Measurements from ENCODE around the gene SYMPK.

SYMPK gene

GRCh38 chr19:45826934-45827333, 36.0 kb downstream of the SYMPK start:
- Histone ChIP-seq H3K27me3 (ENCODE audit: low read depth, low read length) (no peaks in the 10 kb centered on the region), H3K79me2 (ENCODE audit: low read length) (no peaks in the 10 kb centered on the region), H3K9me3 (ENCODE audit: insufficient read depth, low read length) (no peaks in the 10 kb centered on the region), H3K36me3 (replicated peaks; ENCODE audit: low read depth, low read length) (peaks cover 91% of the 10 kb centered on the region), H2AFZ (ENCODE audit: low read depth, low read length) (no peak overlapping the region), H3K4me3 (ENCODE audit: low read length) (no peak overlapping the region), H3K4me2 (ENCODE audit: low read length) (no peak overlapping the region), H3K27ac (ENCODE audit: low read length) (no peak overlapping the region), H3K4me1 (ENCODE audit: low read length) (no peaks in the 10 kb centered on the region), H3K9ac (ENCODE audit: low read length) (no peak overlapping the region), H4K20me1 (ENCODE audit: insufficient read depth, low read length) (no peaks in the 10 kb centered on the region)
- TF ChIP-seq EZH2phosphoT487 (IDR thresholded peaks at IDR 0.05; ENCODE audit: low read depth): no peak
- TF ChIP-seq, protein P1, sequence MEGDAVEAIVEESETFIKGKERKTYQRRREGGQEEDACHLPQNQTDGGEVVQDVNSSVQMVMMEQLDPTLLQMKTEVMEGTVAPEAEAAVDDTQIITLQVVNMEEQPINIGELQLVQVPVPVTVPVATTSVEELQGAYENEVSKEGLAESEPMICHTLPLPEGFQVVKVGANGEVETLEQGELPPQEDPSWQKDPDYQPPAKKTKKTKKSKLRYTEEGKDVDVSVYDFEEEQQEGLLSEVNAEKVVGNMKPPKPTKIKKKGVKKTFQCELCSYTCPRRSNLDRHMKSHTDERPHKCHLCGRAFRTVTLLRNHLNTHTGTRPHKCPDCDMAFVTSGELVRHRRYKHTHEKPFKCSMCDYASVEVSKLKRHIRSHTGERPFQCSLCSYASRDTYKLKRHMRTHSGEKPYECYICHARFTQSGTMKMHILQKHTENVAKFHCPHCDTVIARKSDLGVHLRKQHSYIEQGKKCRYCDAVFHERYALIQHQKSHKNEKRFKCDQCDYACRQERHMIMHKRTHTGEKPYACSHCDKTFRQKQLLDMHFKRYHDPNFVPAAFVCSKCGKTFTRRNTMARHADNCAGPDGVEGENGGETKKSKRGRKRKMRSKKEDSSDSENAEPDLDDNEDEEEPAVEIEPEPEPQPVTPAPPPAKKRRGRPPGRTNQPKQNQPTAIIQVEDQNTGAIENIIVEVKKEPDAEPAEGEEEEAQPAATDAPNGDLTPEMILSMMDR (IDR thresholded peaks at IDR 0.05; ENCODE audit: low read depth, low read length): no peak

DNA sequence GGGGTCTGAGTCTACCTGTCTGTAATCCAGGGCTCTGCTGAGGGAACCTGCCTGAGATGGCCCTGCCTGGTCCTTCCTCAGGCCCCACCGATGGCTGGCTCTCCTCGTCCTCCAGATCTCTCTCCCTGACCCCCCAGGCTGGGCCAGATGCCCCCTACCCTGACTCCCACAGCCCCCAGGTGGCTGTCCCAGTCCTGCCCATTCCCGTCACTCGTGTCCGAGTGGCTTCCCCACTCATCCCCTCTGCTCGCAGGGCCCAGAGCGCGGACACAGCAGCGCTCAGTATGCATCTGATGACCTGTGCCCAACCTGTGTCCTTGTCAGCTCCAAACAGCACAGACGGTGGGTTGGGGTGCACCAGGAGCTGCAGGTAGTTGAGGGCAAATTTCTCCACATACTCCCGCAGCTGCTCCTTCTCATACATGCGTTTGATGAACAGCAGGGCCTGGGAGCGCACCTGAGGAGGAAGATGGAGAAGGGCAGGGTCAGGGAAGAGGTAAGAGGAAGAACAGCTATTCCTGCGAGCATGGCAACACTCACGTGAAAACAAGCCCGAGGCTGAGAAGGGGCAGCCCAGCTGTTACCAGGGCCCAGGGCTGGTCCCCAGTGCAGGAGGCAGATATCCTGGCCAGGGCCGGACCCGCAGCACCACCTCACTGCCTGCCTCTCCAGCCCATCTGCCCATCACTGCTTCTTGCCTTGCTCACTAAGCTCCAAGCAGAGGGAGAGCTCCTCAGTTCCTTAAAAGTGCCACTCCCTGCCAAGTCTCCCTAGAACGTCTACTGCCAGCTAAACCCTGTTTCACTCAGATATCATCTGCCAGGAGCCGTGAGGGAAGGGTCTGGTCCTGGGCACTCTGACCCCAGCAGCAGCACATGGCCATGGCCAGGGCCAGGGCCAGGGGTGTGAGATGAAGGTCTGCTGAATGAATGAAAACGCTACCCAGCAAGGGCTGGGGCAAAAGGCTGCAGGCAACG, 36.7 kb downstream of the SYMPK start:
- no peak overlapping the region for H3K4me3 ChIP-seq (ENCODE audit: low read length)
- H3K27ac ChIP-seq (ENCODE audit: low read length): no peak overlapping the region
- no peaks in the 10 kb centered on the region for H3K27me3 ChIP-seq (ENCODE audit: low read depth, low read length)
- H4K20me1 ChIP-seq (ENCODE audit: insufficient read depth, low read length): no peaks in the 10 kb centered on the region
- H2AFZ ChIP-seq (ENCODE audit: low read depth, low read length): no peak overlapping the region
- no peak overlapping the region for H3K9ac ChIP-seq (ENCODE audit: low read length)
- H3K79me2 ChIP-seq (ENCODE audit: low read length): no peaks in the 10 kb centered on the region
- peaks cover 92% of the 10 kb centered on the region for H3K36me3 ChIP-seq (replicated peaks; ENCODE audit: low read depth, low read length)
- TF ChIP-seq, protein P1 (IDR thresholded peaks at IDR 0.05; ENCODE audit: low read depth, low read length): no peak
- no peak for TF ChIP-seq EZH2phosphoT487 (IDR thresholded peaks at IDR 0.05; ENCODE audit: low read depth)
- no peaks in the 10 kb centered on the region for H3K9me3 ChIP-seq (ENCODE audit: insufficient read depth, low read length)
- no peaks in the 10 kb centered on the region for H3K4me1 ChIP-seq (ENCODE audit: low read length)
- H3K4me2 ChIP-seq (ENCODE audit: low read length): no peak overlapping the region

DNA sequence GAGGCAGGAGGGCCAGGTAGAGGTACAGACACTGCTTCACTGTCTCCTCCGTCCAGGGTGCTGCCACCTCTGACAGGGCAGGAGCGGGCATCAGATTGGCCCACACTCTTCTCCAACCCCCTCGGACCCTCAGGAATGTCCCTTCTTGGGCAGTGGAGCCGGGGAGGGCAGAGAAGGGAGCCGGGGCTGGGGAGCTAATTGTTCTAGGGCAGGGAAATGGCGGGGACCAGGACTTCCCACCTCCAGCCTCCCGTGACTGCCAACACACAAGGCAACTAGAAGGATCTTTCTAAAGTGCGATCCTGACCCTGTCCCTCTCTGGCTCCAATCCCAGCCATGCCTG, 37.7 kb downstream of the SYMPK start:
- no peaks in the 10 kb centered on the region for H3K9me3 ChIP-seq (ENCODE audit: insufficient read depth, low read length)
- no peaks in the 10 kb centered on the region for H4K20me1 ChIP-seq (ENCODE audit: insufficient read depth, low read length)
- H2AFZ ChIP-seq (ENCODE audit: low read depth, low read length): no peak overlapping the region
- no peak overlapping the region for H3K4me3 ChIP-seq (ENCODE audit: low read length)
- no peaks in the 10 kb centered on the region for H3K79me2 ChIP-seq (ENCODE audit: low read length)
- no peaks in the 10 kb centered on the region for H3K4me1 ChIP-seq (ENCODE audit: low read length)
- TF ChIP-seq, protein P1 (IDR thresholded peaks at IDR 0.05; ENCODE audit: low read depth, low read length): no peak
- TF ChIP-seq EZH2phosphoT487 (IDR thresholded peaks at IDR 0.05; ENCODE audit: low read depth): no peak
- H3K36me3 ChIP-seq (replicated peaks; ENCODE audit: low read depth, low read length): peaks cover 93% of the 10 kb centered on the region
- no peak overlapping the region for H3K27ac ChIP-seq (ENCODE audit: low read length)
- H3K4me2 ChIP-seq (ENCODE audit: low read length): no peak overlapping the region
- no peaks in the 10 kb centered on the region for H3K27me3 ChIP-seq (ENCODE audit: low read depth, low read length)
- H3K9ac ChIP-seq (ENCODE audit: low read length): no peak overlapping the region

DNA sequence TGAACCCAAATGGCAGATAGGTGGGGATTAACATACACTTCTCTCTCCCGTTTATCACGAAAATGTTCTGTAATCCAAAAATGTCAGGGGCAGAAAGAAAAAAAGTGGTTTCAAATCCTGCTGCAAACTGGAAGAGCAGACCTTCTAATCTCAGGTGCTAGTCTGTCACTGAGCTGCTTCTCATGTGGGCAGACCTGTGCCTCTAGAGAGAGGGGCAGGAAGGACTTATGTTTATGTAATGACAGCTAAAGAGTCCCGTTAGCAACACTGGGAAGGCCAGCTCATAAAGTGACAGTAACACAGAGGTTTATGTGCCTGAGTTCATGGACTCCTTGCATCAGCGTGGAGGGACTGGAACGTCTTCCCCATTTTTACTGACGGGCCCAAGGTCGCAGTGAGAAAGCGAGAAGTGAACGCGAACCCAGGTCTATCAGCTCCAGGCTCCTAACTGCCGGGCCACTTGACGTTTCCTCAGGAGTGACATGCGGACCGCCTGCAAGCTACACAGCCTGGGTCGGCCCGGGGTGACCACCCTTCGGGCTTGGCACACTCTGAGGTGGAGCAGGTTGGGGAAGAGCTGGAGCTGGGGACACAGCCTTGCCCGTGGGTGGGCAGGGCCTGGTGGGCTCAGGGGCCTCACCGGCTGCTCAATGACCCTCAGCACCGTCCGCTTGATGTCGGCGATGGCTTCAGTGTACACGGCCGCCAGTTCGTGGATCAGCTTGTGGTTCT, 38.2 kb downstream of the SYMPK start:
- H3K4me1 ChIP-seq (ENCODE audit: low read length): no peaks in the 10 kb centered on the region
- H3K27me3 ChIP-seq (ENCODE audit: low read depth, low read length): no peaks in the 10 kb centered on the region
- no peak overlapping the region for H2AFZ ChIP-seq (ENCODE audit: low read depth, low read length)
- H4K20me1 ChIP-seq (ENCODE audit: insufficient read depth, low read length): no peaks in the 10 kb centered on the region
- TF ChIP-seq, protein P1 (IDR thresholded peaks at IDR 0.05; ENCODE audit: low read depth, low read length): no peak
- TF ChIP-seq EZH2phosphoT487 (IDR thresholded peaks at IDR 0.05; ENCODE audit: low read depth): no peak
- H3K9ac ChIP-seq (ENCODE audit: low read length): no peak overlapping the region
- no peak overlapping the region for H3K4me3 ChIP-seq (ENCODE audit: low read length)
- no peak overlapping the region for H3K27ac ChIP-seq (ENCODE audit: low read length)
- no peak overlapping the region for H3K4me2 ChIP-seq (ENCODE audit: low read length)
- H3K79me2 ChIP-seq (ENCODE audit: low read length): no peaks in the 10 kb centered on the region
- no peaks in the 10 kb centered on the region for H3K9me3 ChIP-seq (ENCODE audit: insufficient read depth, low read length)
- peaks cover 89% of the 10 kb centered on the region for H3K36me3 ChIP-seq (replicated peaks; ENCODE audit: low read depth, low read length)
